Hepatocyte (in vitro differentiated cells): ENCODE data around the gene MTARC2. TPM values are rescaled to one million over a fixed set of nuclear protein-coding genes. Genes with fewer than 3 reads are reported as not detected.

Experiments used
- DNase-seq: peaks from one replicate; pipeline ENCODE4 v3.0.0-alpha.2; 2016; ENCODE audit warnings: low spot score
- H2AFZ ChIP-seq: fragments of 200-600 bp; sonication (generic); 2 replicates; pipeline ENCODE4 v1.6.0; 2016; ENCODE audit warnings: antibody characterized with exemption, mild to moderate bottlenecking
- H3K27ac ChIP-seq: fragments of 200-600 bp; sonication (generic); 2 replicates; pipeline ENCODE4 v1.5.1; 2016; ENCODE audit warnings: mild to moderate bottlenecking
- H3K27me3 ChIP-seq: fragments of 200-600 bp; sonication (generic); 2 replicates; pipeline ENCODE4 v1.6.1; 2016
- H3K36me3 ChIP-seq: fragments of 200-600 bp; sonication (generic); replicated peaks from 2 replicates; pipeline ENCODE4 v1.5.1; 2016; ENCODE audit warnings: low read depth; ENCODE audit not compliant: insufficient read depth
- H3K4me1 ChIP-seq: fragments of 200-600 bp; sonication (generic); 2 replicates; pipeline ENCODE4 v1.5.1; 2016; ENCODE audit warnings: mild to moderate bottlenecking, moderate library complexity; ENCODE audit not compliant: insufficient read depth
- H3K4me2 ChIP-seq: fragments of 200-600 bp; sonication (generic); 2 replicates; pipeline ENCODE4 v1.6.0; 2016
- H3K4me3 ChIP-seq: fragments of 200-600 bp; sonication (generic); 2 replicates; pipeline ENCODE4 v1.5.1; 2016; ENCODE audit warnings: mild to moderate bottlenecking
- H3K79me2 ChIP-seq: fragments of 200-600 bp; sonication (generic); 2 replicates; pipeline ENCODE4 v1.6.0; 2017; ENCODE audit warnings: mild to moderate bottlenecking
- H3K9me2 ChIP-seq: fragments of 200-600 bp; sonication (generic); replicated peaks from 2 replicates; pipeline ENCODE4 v1.6.0; 2017; ENCODE audit warnings: mild to moderate bottlenecking; ENCODE audit not compliant: insufficient read depth
- H3K9me3 ChIP-seq: fragments of 200-600 bp; sonication (generic); 2 replicates; pipeline ENCODE4 v1.5.1; 2016; ENCODE audit warnings: low read depth, mild to moderate bottlenecking
- H4K20me1 ChIP-seq: fragments of 200-600 bp; sonication (generic); 2 replicates; pipeline ENCODE4 v1.6.0; 2016; ENCODE audit warnings: mild to moderate bottlenecking; ENCODE audit not compliant: insufficient read depth, poor library complexity, severe bottlenecking
- CTCF ChIP-seq: fragments of 200-600 bp; sonication (generic); IDR thresholded peaks from 2 replicates; pipeline ENCODE4 v1.5.1; 2016; ENCODE audit warnings: antibody characterized with exemption, mild to moderate bottlenecking; ENCODE audit not compliant: poor library complexity
- EZH2 ChIP-seq: fragments of 200-600 bp; sonication (generic); IDR thresholded peaks from 2 replicates; pipeline ENCODE4 v1.6.1; 2016; ENCODE audit warnings: antibody characterized with exemption, mild to moderate bottlenecking, borderline replicate concordance
- EZH2phosphoT487 ChIP-seq: fragments of 200-600 bp; sonication (generic); IDR thresholded peaks from one replicate; pipeline ENCODE4 v1.6.1; 2018; ENCODE audit warnings: antibody characterized with exemption, mild to moderate bottlenecking, low read depth, moderate library complexity; ENCODE audit not compliant: unreplicated experiment, severe bottlenecking
- WGBS: methylation state at CpG from one replicate; pipeline ENCODE4 v1.1.6; 2016; ENCODE audit warnings: low lambda C conversion rate; ENCODE audit errors: missing lambda C conversion rate; 5-methylcytosine and 5-hydroxymethylcytosine counted together
- polyA plus RNA-seq: library from polyadenylated mRNA; unstranded; fragments of >200 nt; fragmentation: Nextera tagmentation; extraction: Ambion mirVana; gene quantifications from 2 replicates; pipeline ENCODE4 v1.2.1, GENCODE V29; 2016
- total RNA-seq: library from RNA; depleted of rRNA; stranded (reverse); fragments of >200 nt; gene quantifications from 2 replicates; pipeline ENCODE4 v1.2.3, GENCODE V29; 2014

Gene MTARC2
- total and polyA plus RNA-seq, 2 experiments from 2014 or later, result 23.7 to 24.4 TPM

- Histone ChIP-seq H3K36me3 (no peaks in the 10 kb centered on the region), H2AFZ (no peak overlapping the region), H4K20me1 (peaks cover 3% of the 10 kb centered on the region), H3K27me3 (no peaks in the 10 kb centered on the region), H3K27ac (no peak overlapping the region), H3K79me2 (peaks cover 18% of the 10 kb centered on the region), H3K4me3 (no peak overlapping the region), H3K4me1 (peaks cover 4% of the 10 kb centered on the region), H3K9me3 (no peaks in the 10 kb centered on the region), H3K4me2 (no peak overlapping the region), H3K9me2 (no peaks in the 10 kb centered on the region)
- no peak for DNase-seq
- 100% methylated on average over 3 of the region's 3 CpGs for WGBS
- no peak for TF ChIP-seq CTCF
- TF ChIP-seq EZH2, result no peak
- TF ChIP-seq EZH2phosphoT487, result no peak
Observed at GRCh38 chr1:220757441-220757840, 9.3 kb downstream of the MTARC2 start.

GRCh38 chr1:220759147-220759546, 11.0 kb downstream of the MTARC2 start:
- Histone ChIP-seq H3K9me2 (no peaks in the 10 kb centered on the region), H3K4me3 (no peak overlapping the region), H2AFZ (no peak overlapping the region), H3K36me3 (no peaks in the 10 kb centered on the region), H3K27ac (no peak overlapping the region), H3K4me2 (no peak overlapping the region), H3K27me3 (no peaks in the 10 kb centered on the region), H3K9me3 (no peaks in the 10 kb centered on the region), H3K4me1 (peaks cover 4% of the 10 kb centered on the region), H3K79me2 (peaks cover 4% of the 10 kb centered on the region), H4K20me1 (no peaks in the 10 kb centered on the region)
- WGBS, result 98% methylated on average over 3 of the region's 3 CpGs
- no peak for DNase-seq
- TF ChIP-seq EZH2, result no peak
- TF ChIP-seq EZH2phosphoT487, result no peak
- no peak for TF ChIP-seq CTCF

GRCh38 chr1:220761688-220762427, 13.7 kb downstream of the MTARC2 start:
- TF ChIP-seq CTCF (no peak), EZH2phosphoT487 (no peak), EZH2 (no peak)
- no peaks in the 10 kb centered on the region for H4K20me1 ChIP-seq
- no peak overlapping the region for H3K4me3 ChIP-seq
- no peaks in the 10 kb centered on the region for H3K79me2 ChIP-seq
- peaks cover 4% of the 10 kb centered on the region for H3K4me1 ChIP-seq
- H2AFZ ChIP-seq, result no peak overlapping the region
- 84% methylated on average over 7 of the region's 7 CpGs for WGBS
- no peaks in the 10 kb centered on the region for H3K27me3 ChIP-seq
- H3K4me2 ChIP-seq, result no peak overlapping the region
- H3K27ac ChIP-seq, result peak overlapping the region; percentile 37
- no peaks in the 10 kb centered on the region for H3K9me3 ChIP-seq
- DNase-seq, result no peak
- H3K9me2 ChIP-seq, result no peaks in the 10 kb centered on the region
- no peaks in the 10 kb centered on the region for H3K36me3 ChIP-seq
